HG03575 (cell line): Measurements from ENCODE around the gene SERBP1.
"Not testable (repeated sequence)": the region's sequence is repeated elsewhere in the genome, so short reads cannot be mapped to it uniquely, and the experiment has no call there.

ENCODE experiments used
- ATAC-seq: cut with Tn5 transposase; IDR thresholded peaks from one replicate; pipeline ENCODE4 v1.9.1; 2021; ENCODE audit not compliant: unreplicated experiment, insufficient number of reproducible peaks, low FRiP score; ENCODE audit errors: extremely low read depth

SERBP1 gene

GRCh38 chr1:67418839-67419586 is 11.2 kb downstream of the SERBP1 start:
- ATAC-seq, result no peak

DNA sequence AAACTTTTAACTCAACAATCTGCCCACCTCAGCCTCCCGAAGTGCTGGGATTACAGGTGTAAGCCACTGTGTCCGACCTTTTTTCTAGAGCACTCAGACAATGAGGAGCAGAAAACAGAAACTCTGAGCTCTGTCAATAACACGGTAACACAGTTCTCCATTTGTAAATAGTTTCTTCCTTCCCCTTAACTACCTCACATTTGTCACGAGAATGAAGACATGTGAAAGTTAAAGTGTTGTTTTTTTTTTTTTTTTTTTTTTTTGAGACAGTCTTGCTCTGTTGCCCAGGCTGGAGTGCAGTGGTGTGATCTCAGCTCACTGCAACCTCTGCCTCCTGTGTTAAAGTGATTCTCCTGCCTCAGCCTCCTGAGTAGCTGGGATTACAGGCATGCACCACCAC is 12.5 kb downstream of the SERBP1 start:
- not testable (repeated sequence) for ATAC-seq

GRCh38 chr1:67415041-67415440 is 15.2 kb downstream of the SERBP1 start:
- no peak for ATAC-seq

DNA sequence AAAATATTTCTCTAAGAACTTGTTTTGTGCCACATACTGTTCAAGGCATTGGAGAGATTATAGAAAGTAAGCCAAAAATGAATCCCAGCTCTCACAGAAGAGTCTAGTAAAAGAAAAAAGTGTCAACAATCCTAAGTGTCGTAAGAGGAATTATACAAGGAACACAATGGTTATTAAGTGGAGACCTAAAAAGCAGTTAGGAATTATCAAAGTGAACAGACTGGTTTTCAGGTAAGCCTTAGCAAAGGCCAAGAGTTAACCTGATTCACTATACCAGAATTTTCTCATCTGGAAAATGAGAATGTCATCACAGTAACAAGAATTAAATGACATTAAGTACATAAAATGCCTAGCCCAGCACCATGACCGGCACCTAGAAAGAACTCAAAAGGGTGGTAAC is 15.6 kb downstream of the SERBP1 start:
- ATAC-seq, result no peak

DNA sequence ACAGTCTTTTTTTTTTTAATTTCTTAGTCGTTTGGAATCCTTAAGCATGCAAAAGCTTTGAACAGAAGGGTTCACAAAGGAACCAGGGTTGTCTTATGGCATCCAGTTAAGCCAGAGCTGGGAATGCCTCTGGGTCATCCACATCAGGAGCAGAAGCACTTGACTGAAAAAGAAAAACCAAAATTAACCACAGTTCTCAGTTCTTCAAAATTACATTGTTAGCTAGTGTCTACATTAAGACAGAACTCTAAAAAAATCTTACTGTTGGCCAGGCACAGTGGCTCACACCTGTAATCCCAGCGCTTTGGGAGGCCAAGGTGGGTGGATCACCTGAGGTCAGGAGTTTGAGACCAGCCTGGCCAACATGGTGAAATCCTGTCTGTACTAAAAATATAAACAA is 17.1 kb downstream of the SERBP1 start:
- not testable (repeated sequence) for ATAC-seq

GRCh38 chr1:67408148-67408547 is 22.1 kb downstream of the SERBP1 start:
- ATAC-seq, result no peak

DNA sequence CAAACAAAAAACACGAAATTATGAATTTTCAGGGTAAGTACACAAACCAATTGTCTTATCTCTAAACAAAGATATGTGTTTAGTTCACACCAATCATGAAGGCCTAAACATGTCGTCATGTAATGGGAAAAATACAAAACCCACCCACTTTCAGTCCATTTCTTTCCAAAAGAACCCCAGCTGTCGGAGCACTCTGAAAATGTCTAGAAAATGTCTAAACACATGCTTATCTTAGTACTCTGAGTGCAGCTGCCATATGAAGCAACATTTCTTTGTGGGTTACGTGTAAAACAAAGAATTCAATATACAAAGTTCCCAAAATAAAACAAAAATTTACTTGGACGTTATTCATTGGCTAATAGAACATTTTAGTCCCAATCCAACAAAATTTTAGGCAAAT is 22.7 kb downstream of the SERBP1 start:
- ATAC-seq, result no peak

- no peak for ATAC-seq
These were observed 24.5 kb downstream of the SERBP1 start for GRCh38 chr1:67405473-67406245.

GRCh38 chr1:67404212-67404620 is 26.0 kb downstream of the SERBP1 start:
- ATAC-seq, result no peak

DNA sequence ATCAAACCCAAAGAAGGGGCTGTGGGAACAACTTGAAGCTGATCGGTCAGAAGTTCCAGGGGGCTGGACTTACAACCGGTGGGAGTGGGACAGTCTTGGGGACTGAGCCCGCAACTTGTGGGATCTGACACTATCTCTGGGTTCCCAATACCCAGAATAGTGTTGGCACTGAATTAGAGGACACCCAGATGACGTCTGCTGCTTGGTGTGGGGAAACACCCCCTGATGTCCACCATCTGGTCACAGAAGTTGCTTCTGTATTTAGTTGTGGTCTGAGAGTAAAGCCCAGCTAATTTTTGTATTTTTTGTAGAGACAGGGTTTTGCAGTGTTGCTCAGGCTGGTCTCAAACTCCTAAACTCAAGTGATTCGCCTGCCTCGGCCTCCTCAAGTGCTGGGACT is 28.8 kb downstream of the SERBP1 start:
- ATAC-seq, result no peak

GRCh38 chr1:67400029-67400786 is 30.0 kb downstream of the SERBP1 start:
- not testable (repeated sequence) for ATAC-seq

DNA sequence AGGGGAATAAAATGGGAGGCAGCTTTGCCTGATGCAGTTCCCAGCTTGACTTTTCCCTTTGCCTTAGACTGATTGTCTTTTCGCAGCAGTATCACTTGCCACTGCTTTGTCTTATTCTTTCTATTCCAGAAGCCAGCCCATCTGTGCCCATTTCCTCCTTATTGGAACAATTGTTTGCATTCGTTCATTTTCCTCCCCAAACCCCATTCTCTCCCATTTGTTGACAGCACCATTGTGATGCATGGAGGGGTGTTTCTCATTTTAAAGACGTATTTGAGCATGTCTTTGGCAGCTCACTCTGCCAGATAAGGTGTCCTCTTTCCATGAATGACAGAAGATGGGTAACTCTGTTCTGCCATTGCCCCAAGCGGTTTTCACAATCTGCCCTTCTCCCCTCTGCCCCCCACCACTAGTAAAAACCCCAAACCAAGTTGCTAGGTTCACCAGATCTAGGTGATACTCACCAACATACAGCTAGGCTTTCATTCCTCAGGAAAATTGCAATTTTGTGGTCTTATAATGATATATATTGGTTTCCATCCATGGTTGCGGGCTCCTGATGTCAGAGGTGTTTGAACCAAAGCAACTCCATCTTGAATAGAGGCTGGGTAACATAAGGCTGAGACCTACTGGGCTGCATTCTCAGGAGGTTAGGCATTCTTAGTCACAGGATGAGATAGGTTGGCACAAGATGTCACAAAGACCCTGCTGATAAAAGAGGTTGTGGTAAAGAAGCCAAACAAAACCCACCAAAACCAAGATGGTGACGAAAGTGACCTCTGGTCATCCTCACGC is 30.8 kb downstream of the SERBP1 start:
- no peak for ATAC-seq

GRCh38 chr1:67394548-67394947 is 35.7 kb downstream of the SERBP1 start:
- no peak for ATAC-seq

DNA sequence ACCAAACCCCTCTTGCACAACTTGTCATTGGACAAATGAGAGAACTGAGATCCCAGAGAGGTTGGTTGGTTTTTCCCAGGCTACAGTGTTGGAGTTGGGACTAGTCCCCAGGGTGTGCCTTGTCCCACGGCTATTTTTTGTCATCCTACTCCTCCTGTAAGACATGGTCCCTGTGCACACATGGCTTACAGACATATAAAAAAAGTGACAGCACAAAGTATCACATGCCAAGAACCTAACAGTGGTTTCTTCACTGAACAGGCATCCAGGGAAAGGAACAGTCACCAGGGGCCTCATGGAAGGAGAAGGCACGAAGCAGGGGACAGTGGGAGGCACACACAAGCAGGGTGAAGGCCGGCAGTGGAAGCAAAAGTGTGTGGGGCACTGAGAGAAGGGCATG is 36.5 kb downstream of the SERBP1 start:
- no peak for ATAC-seq

DNA sequence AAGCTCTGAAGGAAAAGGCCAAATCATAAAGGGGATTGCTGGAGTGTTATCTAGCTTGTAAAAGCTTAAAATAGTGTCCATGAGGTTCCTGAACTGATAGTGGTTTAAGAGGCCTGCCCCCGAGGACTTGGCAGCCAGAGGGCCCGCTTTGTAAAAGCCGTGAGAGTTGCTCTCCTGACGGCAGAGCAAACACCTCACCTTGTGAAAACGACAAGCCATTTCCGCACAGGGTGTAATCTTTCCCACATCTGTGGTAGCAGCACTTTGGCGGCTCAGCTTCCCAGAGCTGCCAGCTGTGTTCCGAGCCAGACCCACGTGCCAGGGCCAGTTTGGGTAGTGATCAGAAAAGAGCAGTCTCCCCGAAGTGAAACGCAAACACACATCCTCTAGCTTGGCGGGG is 37.0 kb downstream of the SERBP1 start:
- ATAC-seq, result no peak

DNA sequence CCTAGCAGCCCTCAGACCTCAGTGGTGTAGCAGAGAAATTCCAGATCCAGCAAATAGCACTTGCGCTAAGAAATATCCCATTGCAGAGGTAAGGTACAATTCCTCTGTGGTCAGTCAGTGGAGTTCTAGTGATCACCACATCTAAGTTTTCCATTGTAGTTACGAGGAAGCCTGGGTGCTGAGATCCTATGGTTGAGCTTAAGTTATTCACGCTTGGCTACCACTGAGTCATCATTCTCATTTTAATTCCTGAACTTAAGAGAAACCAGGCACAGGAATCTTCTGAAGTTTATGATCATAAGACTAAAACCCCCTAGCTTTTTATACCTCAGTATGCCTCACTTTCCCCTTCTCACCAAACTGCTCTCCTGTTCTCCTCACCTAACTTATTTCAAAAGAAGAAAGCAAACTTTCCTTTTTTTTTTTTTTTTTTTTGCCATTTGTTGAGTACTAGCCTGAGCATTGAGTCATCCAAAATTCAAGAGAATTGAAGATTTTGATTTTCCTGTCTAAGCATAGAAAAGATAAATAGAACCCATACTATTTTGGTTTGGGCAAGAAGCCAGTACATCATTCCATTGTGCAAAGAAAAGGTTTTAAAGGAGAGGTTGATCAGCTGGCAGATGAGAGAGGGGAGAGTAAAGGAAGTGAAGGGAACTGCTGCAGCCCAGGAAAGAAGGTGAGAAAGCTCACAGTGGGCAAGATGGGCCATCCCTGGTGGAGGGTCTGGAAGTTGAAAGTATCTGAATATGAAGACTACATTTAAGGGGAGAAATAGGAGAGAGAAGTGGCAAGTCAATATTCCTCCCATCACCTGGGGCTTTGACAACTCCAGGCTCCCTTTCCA is 39.9 kb downstream of the SERBP1 start:
- no peak for ATAC-seq

DNA sequence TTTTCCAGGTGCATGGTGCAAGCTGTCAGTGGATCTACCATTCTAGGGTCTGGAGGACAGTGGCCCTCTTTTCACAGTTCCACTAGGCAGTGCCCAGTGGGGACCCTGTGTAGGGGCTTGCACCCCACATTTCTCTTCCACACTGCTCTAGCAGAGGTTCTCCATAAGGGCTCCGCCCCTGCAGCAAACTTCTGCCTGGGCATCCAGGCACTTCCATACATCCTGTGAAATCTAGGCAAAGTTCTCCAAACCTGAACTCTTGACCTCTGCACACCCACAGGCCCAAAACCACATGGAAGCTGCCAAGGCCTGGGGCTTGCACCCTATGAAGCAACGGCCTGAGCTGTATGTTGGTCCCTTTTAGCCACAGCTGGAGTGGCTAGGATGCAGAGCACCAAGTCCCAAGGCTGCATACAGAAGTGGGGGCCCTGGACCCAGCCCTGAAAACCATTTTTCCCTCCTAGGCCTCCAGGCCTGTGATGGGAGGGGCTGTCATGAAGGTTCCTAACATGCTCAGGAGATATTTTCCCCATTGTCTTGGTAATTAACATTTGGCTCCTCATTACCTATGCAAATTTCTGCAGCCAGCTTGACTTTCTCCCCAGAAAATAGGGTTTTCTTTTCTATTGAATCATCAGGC is 46.1 kb downstream of the SERBP1 start:
- no peak for ATAC-seq

GRCh38 chr1:67382292-67382691 is 47.9 kb downstream of the SERBP1 start:
- no peak for ATAC-seq
